Astrocyte (in vitro differentiated cells and primary cell): ENCODE data around the gene CD160.

ENCODE experiments used
- CTCF ChIP-seq: IDR thresholded peaks from 2 replicates; pipeline ENCODE4 v1.5.1; 2011; ENCODE audit warnings: low read depth, mild to moderate bottlenecking, inconsistent platforms, low read length, moderate library complexity; ENCODE audit not compliant: insufficient read depth
- EZH2 ChIP-seq: IDR thresholded peaks from 2 replicates; pipeline ENCODE4 v1.6.1; 2012; ENCODE audit warnings: mild to moderate bottlenecking, low read length, inconsistent platforms; ENCODE audit not compliant: insufficient read depth

- TF ChIP-seq CTCF = no peak
- TF ChIP-seq EZH2 = no peak
These were observed 28.3 kb downstream of the CD160 start for GRCh38 chr1:145747398-145748247.
